Transverse colon (tissue), 3 donors: Measurements from ENCODE around the gene TRIM49C.
"Not testable (repeated sequence)": the region's sequence is repeated elsewhere in the genome, so short reads cannot be mapped to it uniquely, and the experiment has no call there.

Experiments
- POLR2A ChIP-seq: fragments of 450-650 bp; IDR thresholded peaks from one replicate; pipeline ENCODE4 v1.6.1; 2016; ENCODE audit warnings: antibody characterized with exemption, mild to moderate bottlenecking, moderate library complexity
- TF ChIP-seq, protein P1 (sequence below), 5 experiments: fragments of 200-600 bp in 3 of 5; fragments of 450-650 bp in 2 of 5; sonication (generic) in 3 of 5; IDR thresholded peaks; 1 replicate in 2 of 5; 2 replicates in 3 of 5; pipeline ENCODE4 v1.5.1; 2016 to 2017; ENCODE audit warnings: antibody characterized with exemption in 5 of 5, inconsistent platforms in 3 of 5, mild to moderate bottlenecking in 2 of 5, moderate library complexity in 1 of 5

DNA sequence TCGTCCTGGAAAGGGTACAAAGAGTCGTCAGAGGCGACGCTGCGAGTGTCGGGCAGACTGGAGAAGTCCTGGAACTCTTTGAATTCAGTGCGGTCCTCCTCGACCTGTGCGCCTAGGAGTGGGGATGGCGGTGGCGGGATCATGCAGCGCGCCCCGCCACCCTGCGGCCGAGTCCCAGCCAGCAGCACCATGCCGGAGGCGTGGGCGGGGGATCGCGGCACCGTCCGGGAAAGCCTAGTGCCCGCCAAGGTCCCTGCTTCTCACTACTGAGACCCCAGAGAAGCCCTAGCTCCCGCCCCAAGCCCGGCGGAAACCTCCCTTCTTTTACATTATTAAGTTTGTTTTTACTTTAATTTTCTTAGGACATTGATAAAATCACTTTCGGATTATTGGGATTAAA lies 22.6 kb downstream of the TRIM49C start:
- TF ChIP-seq, protein P1, sequence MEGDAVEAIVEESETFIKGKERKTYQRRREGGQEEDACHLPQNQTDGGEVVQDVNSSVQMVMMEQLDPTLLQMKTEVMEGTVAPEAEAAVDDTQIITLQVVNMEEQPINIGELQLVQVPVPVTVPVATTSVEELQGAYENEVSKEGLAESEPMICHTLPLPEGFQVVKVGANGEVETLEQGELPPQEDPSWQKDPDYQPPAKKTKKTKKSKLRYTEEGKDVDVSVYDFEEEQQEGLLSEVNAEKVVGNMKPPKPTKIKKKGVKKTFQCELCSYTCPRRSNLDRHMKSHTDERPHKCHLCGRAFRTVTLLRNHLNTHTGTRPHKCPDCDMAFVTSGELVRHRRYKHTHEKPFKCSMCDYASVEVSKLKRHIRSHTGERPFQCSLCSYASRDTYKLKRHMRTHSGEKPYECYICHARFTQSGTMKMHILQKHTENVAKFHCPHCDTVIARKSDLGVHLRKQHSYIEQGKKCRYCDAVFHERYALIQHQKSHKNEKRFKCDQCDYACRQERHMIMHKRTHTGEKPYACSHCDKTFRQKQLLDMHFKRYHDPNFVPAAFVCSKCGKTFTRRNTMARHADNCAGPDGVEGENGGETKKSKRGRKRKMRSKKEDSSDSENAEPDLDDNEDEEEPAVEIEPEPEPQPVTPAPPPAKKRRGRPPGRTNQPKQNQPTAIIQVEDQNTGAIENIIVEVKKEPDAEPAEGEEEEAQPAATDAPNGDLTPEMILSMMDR (IDR thresholded peaks at IDR 0.05), result not testable (repeated sequence)
- TF ChIP-seq POLR2A, result not testable (repeated sequence)
